Measurements from ENCODE around the gene NDUFB6.

- TF ChIP-seq, protein P1, sequence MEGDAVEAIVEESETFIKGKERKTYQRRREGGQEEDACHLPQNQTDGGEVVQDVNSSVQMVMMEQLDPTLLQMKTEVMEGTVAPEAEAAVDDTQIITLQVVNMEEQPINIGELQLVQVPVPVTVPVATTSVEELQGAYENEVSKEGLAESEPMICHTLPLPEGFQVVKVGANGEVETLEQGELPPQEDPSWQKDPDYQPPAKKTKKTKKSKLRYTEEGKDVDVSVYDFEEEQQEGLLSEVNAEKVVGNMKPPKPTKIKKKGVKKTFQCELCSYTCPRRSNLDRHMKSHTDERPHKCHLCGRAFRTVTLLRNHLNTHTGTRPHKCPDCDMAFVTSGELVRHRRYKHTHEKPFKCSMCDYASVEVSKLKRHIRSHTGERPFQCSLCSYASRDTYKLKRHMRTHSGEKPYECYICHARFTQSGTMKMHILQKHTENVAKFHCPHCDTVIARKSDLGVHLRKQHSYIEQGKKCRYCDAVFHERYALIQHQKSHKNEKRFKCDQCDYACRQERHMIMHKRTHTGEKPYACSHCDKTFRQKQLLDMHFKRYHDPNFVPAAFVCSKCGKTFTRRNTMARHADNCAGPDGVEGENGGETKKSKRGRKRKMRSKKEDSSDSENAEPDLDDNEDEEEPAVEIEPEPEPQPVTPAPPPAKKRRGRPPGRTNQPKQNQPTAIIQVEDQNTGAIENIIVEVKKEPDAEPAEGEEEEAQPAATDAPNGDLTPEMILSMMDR (conservative IDR thresholded peaks at IDR 0.05; ENCODE audit: low read depth, low read length) = no peak
- TF ChIP-seq POLR2A (IDR thresholded peaks at IDR 0.05; ENCODE audit: low read depth, low read length) = no peak
- no peak for TF ChIP-seq SMC3 (IDR thresholded peaks at IDR 0.05; ENCODE audit: low read depth, low read length)
- TF ChIP-seq, protein P2, sequence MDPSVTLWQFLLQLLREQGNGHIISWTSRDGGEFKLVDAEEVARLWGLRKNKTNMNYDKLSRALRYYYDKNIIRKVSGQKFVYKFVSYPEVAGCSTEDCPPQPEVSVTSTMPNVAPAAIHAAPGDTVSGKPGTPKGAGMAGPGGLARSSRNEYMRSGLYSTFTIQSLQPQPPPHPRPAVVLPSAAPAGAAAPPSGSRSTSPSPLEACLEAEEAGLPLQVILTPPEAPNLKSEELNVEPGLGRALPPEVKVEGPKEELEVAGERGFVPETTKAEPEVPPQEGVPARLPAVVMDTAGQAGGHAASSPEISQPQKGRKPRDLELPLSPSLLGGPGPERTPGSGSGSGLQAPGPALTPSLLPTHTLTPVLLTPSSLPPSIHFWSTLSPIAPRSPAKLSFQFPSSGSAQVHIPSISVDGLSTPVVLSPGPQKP (IDR thresholded peaks at IDR 0.05; ENCODE audit: borderline replicate concordance, low read depth, low read length) = no peak
Measured at GRCh38 chr9:32580631-32581300, 7.8 kb upstream of the NDUFB6 start.

Measured in IMR-90 (cell line).